ENCODE data around the gene SFXN4. TPM values are rescaled to one million over a fixed set of nuclear protein-coding genes. Genes with fewer than 3 reads are reported as not detected.

The SFXN4 gene
- total and polyA plus RNA-seq, 9 of the 15 experiments (the other 6 are each of a cell fraction or from before 2014, with no cell fraction given), result 40.1 to 97.8 (median 54.5) TPM

DNA sequence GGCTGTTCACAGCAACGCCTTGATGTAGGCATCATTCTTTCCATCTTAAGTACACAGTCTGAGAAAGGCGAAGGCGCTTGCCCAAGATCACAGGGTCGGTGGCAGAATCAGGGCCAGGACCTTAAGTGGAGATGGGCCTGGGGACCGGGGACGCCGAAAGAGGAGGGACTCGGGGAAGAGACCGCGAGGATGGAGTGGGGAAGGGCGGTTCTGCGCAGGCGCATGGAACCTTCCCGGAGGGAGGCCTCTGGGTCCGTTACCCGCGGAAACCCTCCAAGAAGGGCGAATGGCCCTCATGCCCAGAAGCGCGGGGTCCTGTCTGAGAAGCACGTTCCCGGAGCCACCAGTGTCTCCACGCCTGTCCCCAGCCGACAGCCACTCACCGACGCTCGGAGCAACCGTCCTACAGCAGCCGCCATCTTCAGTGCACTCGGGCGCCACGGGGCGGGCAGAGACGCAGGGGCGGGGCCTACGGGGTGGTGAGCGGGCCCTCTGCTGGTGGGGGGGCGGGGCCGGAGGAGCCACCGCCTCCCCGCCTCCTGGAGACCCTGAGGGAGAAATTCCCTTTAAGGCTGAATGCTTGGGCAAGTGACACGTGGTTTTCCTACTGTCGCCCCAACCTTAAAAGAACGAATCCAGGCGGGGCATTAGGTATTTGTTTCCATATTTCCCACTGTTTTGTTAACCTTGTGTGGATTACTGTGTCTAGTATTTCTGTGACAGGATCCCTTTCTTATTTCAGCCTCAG lies 13.0 kb upstream of the SFXN4 start, which contains the start of gene PRDX3 (continued):
- no peak for TF ChIP-seq FOXA3 (CRISPR knock-in tag; conservative IDR thresholded peaks at IDR 0.05 in 1 of 2, IDR thresholded peaks at IDR 0.05 in 1 of 2)
- TF ChIP-seq NCOA1 (IDR thresholded peaks at IDR 0.05; ENCODE audit: low read depth), result 0 out of 2 replicates have a peak, but pooled peaks have one; percentile 53
- TF ChIP-seq, protein P1, sequence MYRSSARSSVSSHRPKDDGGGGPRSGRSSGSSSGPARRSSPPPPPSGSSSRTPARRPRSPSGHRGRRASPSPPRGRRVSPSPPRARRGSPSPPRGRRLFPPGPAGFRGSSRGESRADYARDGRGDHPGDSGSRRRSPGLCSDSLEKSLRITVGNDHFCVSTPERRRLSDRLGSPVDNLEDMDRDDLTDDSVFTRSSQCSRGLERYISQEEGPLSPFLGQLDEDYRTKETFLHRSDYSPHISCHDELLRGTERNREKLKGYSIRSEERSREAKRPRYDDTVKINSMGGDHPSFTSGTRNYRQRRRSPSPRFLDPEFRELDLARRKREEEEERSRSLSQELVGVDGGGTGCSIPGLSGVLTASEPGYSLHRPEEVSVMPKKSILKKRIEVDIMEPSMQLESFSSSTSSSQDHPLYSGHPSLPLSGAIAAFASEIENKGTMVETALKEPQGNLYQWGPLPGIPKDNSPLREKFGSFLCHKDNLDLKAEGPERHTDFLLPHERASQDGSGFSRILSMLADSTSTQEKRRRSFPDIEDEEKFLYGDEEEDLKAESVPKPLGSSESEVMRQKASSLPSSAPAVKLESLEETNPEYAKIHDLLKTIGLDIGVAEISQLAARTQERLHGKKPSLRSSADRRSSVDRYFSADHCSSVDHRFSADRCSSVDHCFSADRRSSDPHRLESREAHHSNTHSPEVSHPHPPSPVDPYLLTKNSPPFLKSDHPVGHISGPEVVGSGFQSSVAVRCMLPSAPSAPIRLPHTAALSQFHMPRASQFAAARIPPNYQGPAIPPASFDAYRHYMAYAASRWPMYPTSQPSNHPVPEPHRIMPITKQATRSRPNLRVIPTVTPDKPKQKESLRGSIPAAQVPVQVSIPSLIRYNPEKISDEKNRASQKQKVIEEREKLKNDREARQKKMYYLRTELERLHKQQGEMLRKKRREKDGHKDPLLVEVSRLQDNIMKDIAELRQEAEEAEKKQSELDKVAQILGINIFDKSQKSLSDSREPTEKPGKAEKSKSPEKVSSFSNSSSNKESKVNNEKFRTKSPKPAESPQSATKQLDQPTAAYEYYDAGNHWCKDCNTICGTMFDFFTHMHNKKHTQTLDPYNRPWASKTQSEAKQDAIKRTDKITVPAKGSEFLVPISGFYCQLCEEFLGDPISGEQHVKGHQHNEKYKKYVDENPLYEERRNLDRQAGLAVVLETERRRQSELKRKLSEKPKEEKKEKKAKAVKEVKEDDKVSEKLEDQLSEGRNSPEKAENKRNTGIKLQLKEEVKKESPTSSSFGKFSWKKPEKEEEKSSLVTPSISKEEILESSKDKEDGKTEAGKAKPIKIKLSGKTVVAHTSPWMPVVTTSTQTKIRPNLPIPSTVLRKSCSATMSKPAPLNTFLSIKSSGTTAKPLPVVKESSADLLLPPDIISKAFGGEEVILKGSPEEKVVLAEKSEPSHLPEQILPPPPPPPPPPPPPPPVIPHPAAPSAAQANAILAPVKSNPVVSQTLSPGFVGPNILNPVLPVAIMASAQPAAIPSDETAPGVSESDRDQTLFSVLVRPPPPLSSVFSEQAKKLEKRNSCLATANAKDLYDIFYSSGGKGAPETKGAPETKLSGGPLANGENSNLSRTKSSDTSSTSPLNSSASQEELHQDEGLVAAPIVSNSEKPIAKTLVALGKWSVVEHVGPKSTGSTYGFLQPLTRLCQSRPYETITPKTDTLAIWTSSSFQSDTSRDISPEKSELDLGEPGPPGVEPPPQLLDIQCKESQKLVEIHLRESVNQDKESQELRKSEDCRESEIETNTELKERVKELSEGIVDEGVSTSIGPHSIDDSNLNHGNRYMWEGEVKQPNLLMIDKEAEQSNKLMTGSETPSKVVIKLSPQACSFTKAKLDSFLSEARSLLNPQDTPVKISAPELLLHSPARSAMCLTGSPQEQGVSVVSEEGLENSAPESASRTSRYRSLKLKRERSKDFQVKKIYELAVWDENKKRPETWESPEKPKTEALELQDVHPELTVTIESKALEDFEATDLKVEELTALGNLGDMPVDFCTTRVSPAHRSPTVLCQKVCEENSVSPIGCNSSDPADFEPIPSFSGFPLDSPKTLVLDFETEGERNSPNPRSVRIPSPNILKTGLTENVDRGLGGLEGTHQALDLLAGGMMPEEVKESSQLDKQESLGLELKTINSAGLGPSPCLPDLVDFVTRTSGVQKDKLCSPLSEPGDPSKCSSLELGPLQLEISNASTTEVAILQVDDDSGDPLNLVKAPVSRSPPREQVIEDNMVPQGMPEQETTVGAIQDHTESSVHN (IDR thresholded peaks at IDR 0.05; ENCODE audit: borderline replicate concordance in 1 of 2, low read depth in 1 of 2), result no peak
- TF ChIP-seq, protein P2, sequence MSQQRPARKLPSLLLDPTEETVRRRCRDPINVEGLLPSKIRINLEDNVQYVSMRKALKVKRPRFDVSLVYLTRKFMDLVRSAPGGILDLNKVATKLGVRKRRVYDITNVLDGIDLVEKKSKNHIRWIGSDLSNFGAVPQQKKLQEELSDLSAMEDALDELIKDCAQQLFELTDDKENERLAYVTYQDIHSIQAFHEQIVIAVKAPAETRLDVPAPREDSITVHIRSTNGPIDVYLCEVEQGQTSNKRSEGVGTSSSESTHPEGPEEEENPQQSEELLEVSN (IDR thresholded peaks at IDR 0.05; ENCODE audit: borderline replicate concordance in 1 of 2, extremely low read depth in 1 of 2, insufficient read depth in 1 of 2, insufficient read length in 1 of 2, low read depth in 1 of 2, low read length in 1 of 2, poor library complexity in 1 of 2, severe bottlenecking in 1 of 2), result peak in 1 of 2 experiments; percentile 23
- TF ChIP-seq PCBP2 (IDR thresholded peaks at IDR 0.05; ENCODE audit: low read depth, low read length, poor library complexity, severe bottlenecking), result no peak
- TF ChIP-seq CHCHD3 (CRISPR knock-in tag; IDR thresholded peaks at IDR 0.05), result no peak
- peak; percentile 63 for TF ChIP-seq PHF20 (IDR thresholded peaks at IDR 0.05; ENCODE audit: partially characterized antibody)
- TF ChIP-seq ZNF232 (CRISPR knock-in tag; IDR thresholded peaks at IDR 0.05), result no peak
- no peak for TF ChIP-seq RBM14 (IDR thresholded peaks at IDR 0.05; ENCODE audit: borderline replicate concordance, insufficient read depth, low read depth, low read length)
- no peak for TF ChIP-seq YBX1 (IDR thresholded peaks at IDR 0.05)
- TF ChIP-seq KLF10 (CRISPR knock-in tag; IDR thresholded peaks at IDR 0.05), result no peak
- no peak for TF ChIP-seq RBM17 (IDR thresholded peaks at IDR 0.05; ENCODE audit: borderline replicate concordance, low read depth, low read length)
- no peak for TF ChIP-seq ZBTB8A (IDR thresholded peaks at IDR 0.05; ENCODE audit: partially characterized antibody)
